Stimulated activated naive CD8-positive, alpha-beta T cell treated with anti-CD3 and anti-CD28 coated beads, Interleukin-15, Interleukin-2, amounts not matched to agents 100 U/mL and 50 U/mL, for 24 hours (primary cell): Measurements from ENCODE around the gene MBD1.
"Not testable (repeated sequence)": the region's sequence is repeated elsewhere in the genome, so short reads cannot be mapped to it uniquely, and the experiment has no call there.

Source experiments
- ATAC-seq: fragments of 150-1000 bp; cut with Tn5 transposase; one replicate; pipeline ENCODE4 v1.10.0; 2021
- DNase-seq: peaks from one replicate; pipeline ENCODE4 v3.0.0; 2021

Gene MBD1

GRCh38 chr18:50293039-50293438 is 11.7 kb upstream of the MBD1 start:
- DNase-seq (no peak), ATAC-seq (no peak)

- ATAC-seq (no peak), DNase-seq (no peak)
These were observed 7.8 kb upstream of the MBD1 start for GRCh38 chr18:50289108-50289443.

- DNase-seq, ATAC-seq: not testable (repeated sequence)
These were observed 7.2 kb upstream of the MBD1 start for GRCh38 chr18:50288348-50289107.

- ATAC-seq: peak; percentile 93
- peak; percentile 94 for DNase-seq
These were observed 6.4 kb upstream of the MBD1 start, which contains the start of gene CXXC1 for GRCh38 chr18:50287441-50288347. Gene CXXC1, minus strand, starts transcription at chr18:50287692. Its CDS starts 103 bp downstream, at chr18:50287589.

GRCh38 chr18:50287028-50287440 is 5.7 kb upstream of the MBD1 start:
- DNase-seq: no peak
- no peak for ATAC-seq

GRCh38 chr18:50286391-50287027 is 5.2 kb upstream of the MBD1 start:
- DNase-seq (peak; percentile 63), ATAC-seq (no peak)

- DNase-seq: no peak
- ATAC-seq: no peak
These were observed 4.5 kb upstream of the MBD1 start for GRCh38 chr18:50285631-50286321.

GRCh38 chr18:50285071-50285470 is 3.7 kb upstream of the MBD1 start:
- DNase-seq: no peak
- no peak for ATAC-seq

- ATAC-seq (no peak), DNase-seq (no peak)
These were observed 3.0 kb upstream of the MBD1 start for GRCh38 chr18:50284255-50284885.

GRCh38 chr18:50283469-50284209 is 2.3 kb upstream of the MBD1 start:
- DNase-seq (no peak), ATAC-seq (no peak)

- DNase-seq: no peak
- no peak for ATAC-seq
These were observed 1.4 kb upstream of the MBD1 start for GRCh38 chr18:50282521-50283335.

GRCh38 chr18:50281972-50282520 is 723 bp upstream of the MBD1 start:
- no peak for ATAC-seq
- DNase-seq: no peak

GRCh38 chr18:50280707-50281294 is 522 bp downstream of the MBD1 start:
- DNase-seq (no peak), ATAC-seq (no peak)

- no peak for ATAC-seq
- DNase-seq: no peak
These were observed 1.6 kb downstream of the MBD1 start for GRCh38 chr18:50279752-50280151.

- DNase-seq (no peak), ATAC-seq (no peak)
These were observed 3.4 kb downstream of the MBD1 start for GRCh38 chr18:50277942-50278341.

GRCh38 chr18:50276452-50276851 is 4.9 kb downstream of the MBD1 start:
- DNase-seq: no peak
- ATAC-seq: no peak

GRCh38 chr18:50275503-50276036 is 5.8 kb downstream of the MBD1 start:
- no peak for DNase-seq

GRCh38 chr18:50274941-50275340 is 6.4 kb downstream of the MBD1 start:
- ATAC-seq: no peak
- no peak for DNase-seq

More at GRCh38 chr18:50275503-50276036, 5.8 kb downstream of the MBD1 start:
- no peak for ATAC-seq

- DNase-seq (no peak), ATAC-seq (no peak)
These were observed 7.3 kb downstream of the MBD1 start for GRCh38 chr18:50274044-50274442.
